ENCODE measurements around the gene HEPH. TPM values are rescaled to one million over a fixed set of nuclear protein-coding genes. Genes with fewer than 3 reads are reported as not detected.

The HEPH gene
- total and polyA plus RNA-seq, 9 of the 15 experiments (the other 6 are each of a cell fraction or from before 2014, with no cell fraction given) = 22.4 to 67.6 (median 42.9) TPM

- TF ChIP-seq MBD1 (CRISPR knock-in tag; IDR thresholded peaks at IDR 0.05) (no peak), DMBX1 (CRISPR knock-in tag; IDR thresholded peaks at IDR 0.05; ENCODE audit: borderline replicate concordance) (0 out of 2 replicates have a peak, but pooled peaks have one; percentile 56), NBN (IDR thresholded peaks at IDR 0.05; ENCODE audit: low read depth) (peak; percentile 74; the same call in 1 of the 2 replicates), NEUROD1 (IDR thresholded peaks at IDR 0.05; ENCODE audit: borderline replicate concordance, low read depth, low read length, partially characterized antibody) (peak; percentile 99), HMG20A (CRISPR knock-in tag; conservative IDR thresholded peaks at IDR 0.05) (no peak), VEZF1 (CRISPR knock-in tag; IDR thresholded peaks at IDR 0.05) (peak; percentile 56; the same call in 1 of the 2 replicates), ZSCAN32 (CRISPR knock-in tag; IDR thresholded peaks at IDR 0.05) (no peak), CHCHD3 (CRISPR knock-in tag; IDR thresholded peaks at IDR 0.05) (no peak), CCAR2 (IDR thresholded peaks at IDR 0.05; ENCODE audit: low read depth, low read length) (no peak), SREBF2 (CRISPR knock-in tag; IDR thresholded peaks at IDR 0.05) (no peak), ESRRA (IDR thresholded peaks at IDR 0.05; ENCODE audit: borderline replicate concordance, low read depth) (no peak; the same call in 1 of the 2 replicates), ZNF764 (CRISPR knock-in tag; IDR thresholded peaks at IDR 0.05; ENCODE audit: low read depth) (no peak), NFE2 (IDR thresholded peaks at IDR 0.05; ENCODE audit: low read depth) (no peak), SMARCA4 (IDR thresholded peaks at IDR 0.05) (no peak; the same call in 1 of the 2 replicates), ZHX1 (conservative IDR thresholded peaks at IDR 0.05; ENCODE audit: low read length) (no peak), TBP (optimal IDR thresholded peaks at IDR 0.05; ENCODE audit: low read depth, low read length) (peak; percentile 78), ZBTB43 (CRISPR knock-in tag; IDR thresholded peaks at IDR 0.05) (no peak), GABPA (tag; conservative IDR thresholded peaks at IDR 0.05; ENCODE audit: low read depth) (0 out of 2 replicates have a peak, but pooled peaks have one; percentile 29), ZNF384 (IDR thresholded peaks at IDR 0.05; ENCODE audit: low read depth, low read length) (no peak), ZFP36 (IDR thresholded peaks at IDR 0.05; ENCODE audit: low read depth, low read length, partially characterized antibody) (no peak), RBM39 (optimal IDR thresholded peaks at IDR 0.05; ENCODE audit: low read depth, low read length) (no peak)
Observed at GRCh38 chrX:66163849-66164411, at the start of gene HEPH (continued).
